C4-2B (cell line): ENCODE measurements around the gene PDPK1.

Experiments used
- H3K27ac ChIP-seq: fragments of 450-650 bp; 2 replicates; pipeline ENCODE4 v1.5.1; 2017
- ZFX ChIP-seq: fragments of 450-650 bp; IDR thresholded peaks from 2 replicates; pipeline ENCODE4 v1.6.1; 2017
- TF ChIP-seq, protein P1 (sequence below): fragments of 450-650 bp; conservative IDR thresholded peaks from 2 replicates; pipeline ENCODE4 v1.5.1; 2017; ENCODE audit warnings: mild to moderate bottlenecking

Gene PDPK1

DNA sequence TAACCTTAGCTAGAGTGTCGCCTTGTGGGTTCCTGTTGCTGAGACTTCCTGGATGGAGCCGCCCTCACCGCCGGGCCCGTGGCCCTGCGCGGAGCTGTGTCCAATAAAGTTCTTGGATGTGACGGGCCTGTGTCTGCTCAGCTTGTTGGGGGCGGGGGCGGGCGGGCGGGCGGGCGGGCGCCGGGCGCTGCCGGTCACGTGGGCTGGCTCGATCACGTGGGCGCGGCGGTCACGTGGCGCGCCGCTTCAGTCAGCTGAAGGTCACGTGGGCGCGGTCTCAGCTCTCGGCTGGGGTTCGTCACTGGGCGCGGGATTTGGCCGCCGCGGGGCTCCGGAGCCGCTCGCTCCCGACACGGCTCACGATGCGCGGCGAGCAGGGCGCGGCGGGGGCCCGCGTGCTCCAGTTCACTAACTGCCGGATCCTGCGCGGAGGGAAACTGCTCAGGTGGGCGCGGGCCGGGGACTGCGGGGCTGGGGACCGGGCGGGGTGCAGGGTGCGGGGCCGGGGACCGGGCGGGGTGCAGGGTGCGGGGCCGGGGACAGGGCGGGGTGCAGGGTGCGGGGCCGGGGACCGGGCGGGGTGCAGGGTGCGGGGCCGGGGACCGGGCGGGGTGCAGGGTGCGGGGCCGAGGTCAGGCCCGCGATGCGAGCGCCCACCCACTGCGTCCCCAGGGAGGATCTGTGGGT, 17.6 kb upstream of the PDPK1 start, which contains the start of gene AMDHD2:
Gene AMDHD2, plus strand, starts transcription at position 275 of the 687 bp plus-strand sequence. Its CDS starts 88 bp downstream, at position 363.
- H3K27ac ChIP-seq: peak within 1 kb of the TSS; percentile 58
- TF ChIP-seq, protein P1, sequence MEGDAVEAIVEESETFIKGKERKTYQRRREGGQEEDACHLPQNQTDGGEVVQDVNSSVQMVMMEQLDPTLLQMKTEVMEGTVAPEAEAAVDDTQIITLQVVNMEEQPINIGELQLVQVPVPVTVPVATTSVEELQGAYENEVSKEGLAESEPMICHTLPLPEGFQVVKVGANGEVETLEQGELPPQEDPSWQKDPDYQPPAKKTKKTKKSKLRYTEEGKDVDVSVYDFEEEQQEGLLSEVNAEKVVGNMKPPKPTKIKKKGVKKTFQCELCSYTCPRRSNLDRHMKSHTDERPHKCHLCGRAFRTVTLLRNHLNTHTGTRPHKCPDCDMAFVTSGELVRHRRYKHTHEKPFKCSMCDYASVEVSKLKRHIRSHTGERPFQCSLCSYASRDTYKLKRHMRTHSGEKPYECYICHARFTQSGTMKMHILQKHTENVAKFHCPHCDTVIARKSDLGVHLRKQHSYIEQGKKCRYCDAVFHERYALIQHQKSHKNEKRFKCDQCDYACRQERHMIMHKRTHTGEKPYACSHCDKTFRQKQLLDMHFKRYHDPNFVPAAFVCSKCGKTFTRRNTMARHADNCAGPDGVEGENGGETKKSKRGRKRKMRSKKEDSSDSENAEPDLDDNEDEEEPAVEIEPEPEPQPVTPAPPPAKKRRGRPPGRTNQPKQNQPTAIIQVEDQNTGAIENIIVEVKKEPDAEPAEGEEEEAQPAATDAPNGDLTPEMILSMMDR: no peak
- no peak for TF ChIP-seq ZFX

DNA sequence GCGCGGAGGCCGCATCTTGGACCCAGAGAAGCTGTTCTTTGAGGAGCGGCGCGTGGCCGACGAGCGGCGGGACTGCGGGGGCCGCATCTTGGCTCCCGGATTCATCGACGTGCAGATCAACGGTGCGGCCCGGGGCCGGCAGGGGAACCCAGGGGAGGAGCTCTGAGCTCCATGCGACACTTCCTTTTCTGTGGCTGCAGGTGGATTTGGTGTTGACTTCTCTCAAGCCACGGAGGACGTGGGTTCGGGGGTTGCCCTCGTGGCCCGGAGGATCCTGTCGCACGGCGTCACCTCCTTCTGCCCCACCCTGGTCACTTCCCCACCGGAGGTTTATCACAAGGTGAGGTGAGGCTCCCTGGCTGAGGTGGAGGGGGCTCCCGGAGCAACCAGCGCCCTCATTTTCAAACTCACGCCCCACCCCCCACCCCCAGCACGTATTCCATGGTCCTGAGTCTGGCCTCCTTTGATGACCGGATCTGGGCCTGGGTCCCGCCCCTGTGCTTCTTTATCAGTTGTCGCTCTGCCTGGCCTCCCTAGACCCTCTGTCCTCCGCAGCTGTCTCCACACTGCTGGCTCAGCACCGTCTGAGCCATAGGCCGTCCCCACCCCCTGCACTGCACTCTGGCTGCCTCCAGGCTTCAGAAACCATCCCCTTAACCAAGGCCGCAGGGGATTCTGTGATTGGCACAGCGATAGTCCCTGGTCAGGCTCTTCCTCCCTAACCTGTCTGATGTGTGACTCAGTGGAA, 16.9 kb upstream of the PDPK1 start:
- TF ChIP-seq, protein P1: no peak
- no peak for TF ChIP-seq ZFX
- H3K27ac ChIP-seq: peak overlapping the region; percentile 58

GRCh38 chr16:2523801-2524231, 14.0 kb upstream of the PDPK1 start:
- H3K27ac ChIP-seq: no peak overlapping the region
- no peak for TF ChIP-seq ZFX
- TF ChIP-seq, protein P1: no peak

- no peak for TF ChIP-seq ZFX
- TF ChIP-seq, protein P1: no peak
- no peak overlapping the region for H3K27ac ChIP-seq
These were observed 13.4 kb upstream of the PDPK1 start for GRCh38 chr16:2524339-2524938.

GRCh38 chr16:2526135-2526534, 11.7 kb upstream of the PDPK1 start:
- no peak overlapping the region for H3K27ac ChIP-seq

DNA sequence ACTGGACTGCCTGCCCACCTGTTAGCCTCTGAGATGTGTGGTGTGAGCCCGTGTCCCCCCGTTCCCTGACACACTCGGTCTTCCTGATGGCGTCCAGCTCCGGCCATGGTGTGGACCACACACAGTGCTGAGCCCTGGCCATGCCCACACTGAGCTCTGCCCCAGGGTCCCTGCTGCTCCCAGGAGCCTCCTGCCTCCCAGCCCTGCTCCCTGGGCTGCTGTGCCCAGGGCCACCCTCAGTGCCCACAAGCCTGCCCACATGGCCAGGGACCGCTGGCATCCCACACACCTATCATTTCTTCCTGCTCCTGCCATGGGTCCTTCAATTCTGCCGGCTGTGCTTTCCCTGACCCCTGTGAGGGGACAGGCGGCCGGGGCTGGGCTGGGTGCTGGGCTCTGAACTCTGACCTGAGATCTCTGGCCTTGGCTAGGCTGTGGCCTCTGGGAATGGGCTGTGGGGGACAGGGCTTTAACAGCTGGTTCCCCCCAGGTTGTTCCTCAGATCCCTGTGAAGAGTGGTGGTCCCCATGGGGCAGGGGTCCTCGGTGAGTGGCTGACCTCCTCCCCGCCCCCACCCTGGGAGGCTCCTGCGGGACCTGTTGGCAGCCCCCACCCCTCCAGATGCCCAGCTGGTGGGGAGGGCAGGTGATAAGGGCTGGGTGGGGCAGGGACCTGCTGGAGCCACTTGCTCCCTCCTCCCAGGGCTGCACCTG, 10.6 kb upstream of the PDPK1 start:
- TF ChIP-seq, protein P1: no peak
- no peak for TF ChIP-seq ZFX
- H3K27ac ChIP-seq: no peak overlapping the region

More at GRCh38 chr16:2526135-2526534, 11.7 kb upstream of the PDPK1 start:
- TF ChIP-seq, protein P1: no peak
- no peak for TF ChIP-seq ZFX
